LNCaP clone FGC (cell line): ENCODE measurements around the gene DDAH2.

Source experiments
- DNase-seq: peaks from one replicate; pipeline ENCODE4 v3.0.0-alpha.2; 2011; ENCODE audit warnings: low read depth
- H3K4me3 ChIP-seq: 2 replicates; pipeline ENCODE4 v1.5.1; 2011; ENCODE audit warnings: mild to moderate bottlenecking, low read depth, low read length, control low read depth
- TF ChIP-seq, protein P1 (sequence below): IDR thresholded peaks from 2 replicates; pipeline ENCODE4 v1.5.1; 2012; ENCODE audit warnings: mild to moderate bottlenecking; ENCODE audit not compliant: control insufficient read depth, insufficient read depth; ENCODE audit errors: extremely low read depth

DDAH2 gene

DNA sequence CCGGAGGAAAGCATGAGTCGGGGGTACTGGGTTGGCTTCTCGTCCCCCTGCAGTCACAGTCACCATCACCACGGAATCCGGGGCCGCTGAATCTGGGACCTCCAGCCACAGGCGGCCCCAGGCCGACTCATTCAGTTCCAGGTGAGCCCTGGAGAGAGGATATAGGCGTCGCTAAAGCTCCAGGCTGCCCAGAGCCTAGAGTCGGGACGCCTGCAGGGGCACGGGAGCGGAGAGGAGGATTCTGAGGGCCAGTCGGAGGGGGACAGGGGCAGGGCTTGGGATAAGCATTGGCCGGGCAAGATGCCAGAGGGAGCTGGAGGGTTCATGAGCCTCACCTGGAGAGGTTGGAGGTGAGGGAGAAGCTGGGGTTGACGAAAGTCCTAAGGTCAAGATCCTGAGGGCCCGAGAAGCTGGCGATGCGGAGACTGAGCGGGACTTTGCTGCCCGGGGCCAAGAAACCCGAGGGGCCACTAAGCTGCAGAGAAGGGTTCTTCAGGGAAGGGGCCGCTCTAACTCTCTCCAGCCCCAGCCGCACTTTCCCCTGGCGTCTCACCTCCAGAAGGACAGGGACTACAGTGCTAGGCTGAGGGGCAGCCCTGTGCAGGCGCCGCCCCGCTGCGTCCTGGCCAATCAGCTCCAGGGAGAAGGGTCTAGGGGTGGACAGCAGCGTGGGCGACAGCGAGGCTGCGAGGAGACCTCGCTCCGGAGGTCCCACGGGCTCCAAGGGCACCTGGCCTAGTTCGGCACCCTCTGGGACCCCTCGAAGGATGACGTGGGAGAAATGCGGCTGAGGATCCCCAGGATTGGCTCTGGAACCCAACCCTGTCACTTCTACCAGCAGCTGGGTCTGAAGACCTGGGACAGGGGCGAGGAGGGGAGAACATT lies 37.1 kb upstream of the DDAH2 start:
- no peak overlapping the region for H3K4me3 ChIP-seq
- TF ChIP-seq, protein P1, sequence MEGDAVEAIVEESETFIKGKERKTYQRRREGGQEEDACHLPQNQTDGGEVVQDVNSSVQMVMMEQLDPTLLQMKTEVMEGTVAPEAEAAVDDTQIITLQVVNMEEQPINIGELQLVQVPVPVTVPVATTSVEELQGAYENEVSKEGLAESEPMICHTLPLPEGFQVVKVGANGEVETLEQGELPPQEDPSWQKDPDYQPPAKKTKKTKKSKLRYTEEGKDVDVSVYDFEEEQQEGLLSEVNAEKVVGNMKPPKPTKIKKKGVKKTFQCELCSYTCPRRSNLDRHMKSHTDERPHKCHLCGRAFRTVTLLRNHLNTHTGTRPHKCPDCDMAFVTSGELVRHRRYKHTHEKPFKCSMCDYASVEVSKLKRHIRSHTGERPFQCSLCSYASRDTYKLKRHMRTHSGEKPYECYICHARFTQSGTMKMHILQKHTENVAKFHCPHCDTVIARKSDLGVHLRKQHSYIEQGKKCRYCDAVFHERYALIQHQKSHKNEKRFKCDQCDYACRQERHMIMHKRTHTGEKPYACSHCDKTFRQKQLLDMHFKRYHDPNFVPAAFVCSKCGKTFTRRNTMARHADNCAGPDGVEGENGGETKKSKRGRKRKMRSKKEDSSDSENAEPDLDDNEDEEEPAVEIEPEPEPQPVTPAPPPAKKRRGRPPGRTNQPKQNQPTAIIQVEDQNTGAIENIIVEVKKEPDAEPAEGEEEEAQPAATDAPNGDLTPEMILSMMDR, result no peak
- DNase-seq, result no peak

DNA sequence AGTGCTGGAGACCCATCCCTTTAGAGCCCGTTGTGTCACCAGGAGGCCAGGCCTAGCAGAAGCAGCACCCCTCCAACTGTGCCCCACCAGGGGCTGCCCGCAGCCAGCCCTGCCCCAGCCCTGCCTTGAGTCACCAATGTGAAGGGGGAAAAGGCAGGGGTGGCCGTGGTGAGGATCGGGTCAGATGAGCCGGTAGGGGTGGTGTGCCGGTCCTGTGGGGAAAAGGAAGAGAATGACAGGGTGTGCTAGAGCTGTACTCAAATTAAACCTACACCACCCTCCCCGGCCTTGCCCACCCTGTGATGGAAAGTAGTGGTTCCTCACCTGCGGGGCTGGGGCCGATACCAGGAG lies 36.4 kb upstream of the DDAH2 start:
- DNase-seq, result no peak
- no peak overlapping the region for H3K4me3 ChIP-seq
- TF ChIP-seq, protein P1, result no peak

DNA sequence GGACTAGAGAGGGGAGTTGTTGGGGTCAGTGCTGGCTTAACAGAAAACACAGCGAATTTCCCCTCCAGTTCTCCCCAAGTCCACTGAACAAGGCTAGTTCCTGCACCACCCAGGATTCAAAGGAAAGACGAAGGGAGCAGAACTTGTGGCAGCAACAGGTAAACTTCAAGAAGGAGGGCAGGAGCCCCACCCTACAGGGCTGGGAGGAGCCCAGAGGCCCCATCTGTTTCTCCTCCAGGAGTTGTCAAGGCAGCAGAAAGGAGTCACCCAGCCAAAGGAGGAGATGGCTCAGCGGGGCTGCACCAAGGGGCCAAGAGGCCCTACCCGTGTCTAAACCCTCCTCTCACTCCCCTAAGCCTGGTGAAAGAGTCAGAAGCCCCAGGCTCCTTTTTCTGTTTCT lies 35.1 kb upstream of the DDAH2 start:
- DNase-seq, result no peak
- TF ChIP-seq, protein P1, result no peak
- H3K4me3 ChIP-seq, result no peak overlapping the region

- TF ChIP-seq, protein P1, result no peak
- H3K4me3 ChIP-seq, result no peak overlapping the region
- DNase-seq, result no peak
These were observed 34.5 kb upstream of the DDAH2 start for GRCh38 chr6:31763619-31763940.

DNA sequence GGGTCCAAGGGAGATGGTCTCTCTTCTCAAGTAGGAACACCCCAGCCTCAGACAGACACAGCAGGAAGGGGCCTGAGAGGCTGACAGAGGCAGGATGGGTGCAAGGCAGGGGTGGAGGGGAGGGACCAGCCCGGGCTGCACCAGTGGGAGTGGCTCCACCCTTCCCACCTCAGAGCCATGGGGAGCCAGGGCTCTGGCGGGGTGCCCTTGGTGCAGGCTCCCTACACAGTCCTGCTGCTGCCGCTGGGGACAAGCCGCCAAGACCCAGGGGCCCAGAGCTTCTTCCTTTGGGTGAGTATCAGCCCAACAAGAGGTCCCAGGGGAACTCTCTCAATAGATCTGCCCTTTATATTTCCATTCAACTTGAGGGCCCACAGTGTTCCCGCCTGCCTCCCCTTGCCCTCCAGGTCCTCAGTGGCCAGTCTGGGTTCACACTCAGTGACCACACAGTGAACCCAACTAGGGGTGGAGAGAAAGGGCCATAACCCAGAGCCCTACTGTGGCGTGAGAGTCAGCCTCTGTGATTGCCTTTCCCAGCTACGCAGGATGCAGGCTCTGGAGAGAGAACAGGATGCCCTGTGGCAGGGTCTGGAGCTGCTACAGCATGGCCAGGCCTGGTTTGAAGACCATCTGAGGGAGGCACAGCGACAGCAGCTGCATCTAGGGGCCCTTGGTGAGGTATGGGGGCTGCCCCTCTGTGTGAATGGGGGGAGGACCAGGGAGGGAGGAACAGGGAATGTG lies 33.9 kb upstream of the DDAH2 start:
- TF ChIP-seq, protein P1, result no peak
- H3K4me3 ChIP-seq, result no peak overlapping the region
- no peak for DNase-seq

DNA sequence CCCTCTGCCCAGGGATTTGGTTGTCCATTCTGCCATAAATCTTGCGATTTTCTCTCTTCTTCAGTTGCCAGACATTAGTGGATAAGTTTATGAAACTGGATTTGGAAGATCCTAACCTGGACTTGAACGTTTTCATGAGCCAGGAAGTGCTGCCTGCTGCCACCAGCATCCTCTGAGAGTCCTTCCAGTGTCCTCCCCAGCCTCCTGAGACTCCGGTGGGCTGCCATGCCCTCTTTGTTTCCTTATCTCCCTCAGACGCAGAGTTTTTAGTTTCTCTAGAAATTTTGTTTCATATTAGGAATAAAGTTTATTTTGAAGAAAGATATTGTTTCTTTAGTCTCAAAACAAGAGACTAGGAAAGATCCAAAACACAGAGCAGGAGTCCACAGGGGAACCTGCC lies 33.3 kb upstream of the DDAH2 start, which contains the start of gene SAPCD1:
Gene SAPCD1, plus strand, starts transcription at position 301 of the 400 bp plus-strand sequence. CDS start 399 bp downstream, outside the sequence.
- TF ChIP-seq, protein P1, result no peak
- DNase-seq, result no peak
- H3K4me3 ChIP-seq, result no peak within 1 kb of the TSS
